NCI-H748 treated with DMSO at 0.1 percent for 48 hours (cell line): ENCODE results near the gene CEP95.
"Not testable (repeated sequence)": the region's sequence is repeated elsewhere in the genome, so short reads cannot be mapped to it uniquely, and the experiment has no call there.

Experiments used
- DNase-seq: peaks from one replicate; lab custom pipeline; 2025; lab: John Stamatoyannopoulos, UW

The CEP95 gene

DNA sequence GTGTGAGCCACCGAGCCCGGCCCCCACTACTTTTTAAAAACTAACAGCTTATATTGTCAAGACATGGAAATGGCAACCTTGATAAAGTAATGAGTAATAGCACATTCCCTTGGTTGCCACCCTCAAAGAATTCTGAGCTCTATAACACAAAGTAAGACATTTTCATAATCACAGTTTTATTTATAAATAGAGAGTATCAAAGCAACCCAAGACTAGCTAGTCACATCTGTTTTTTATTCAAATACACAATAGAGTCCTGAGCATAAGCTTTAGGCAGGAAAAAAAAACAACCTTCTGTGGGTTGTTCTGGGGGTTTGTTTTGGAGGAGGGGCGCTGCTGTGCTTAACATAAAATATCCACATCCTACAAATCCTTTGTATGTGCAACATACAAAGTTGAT is 68.7 kb downstream of the CEP95 start:
- DNase-seq: no peak

DNA sequence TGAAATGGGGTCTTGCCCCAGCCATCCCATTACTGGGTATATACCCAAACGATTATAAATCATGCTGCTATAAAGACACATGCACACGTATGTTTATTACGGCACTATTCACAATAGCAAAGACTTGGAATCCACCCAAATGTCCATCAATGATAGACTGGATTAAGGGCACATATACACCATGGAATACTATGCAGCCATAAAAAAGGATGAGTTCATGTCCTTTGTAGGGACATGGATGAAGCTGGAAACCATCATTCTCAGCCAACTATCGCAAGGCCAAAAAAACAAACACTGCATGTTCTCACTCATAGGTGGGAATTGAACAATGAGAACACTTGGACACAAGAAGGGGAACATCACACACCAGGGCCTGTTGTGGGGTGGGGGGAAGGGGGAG is 70.2 kb downstream of the CEP95 start:
- not testable (repeated sequence) for DNase-seq

DNA sequence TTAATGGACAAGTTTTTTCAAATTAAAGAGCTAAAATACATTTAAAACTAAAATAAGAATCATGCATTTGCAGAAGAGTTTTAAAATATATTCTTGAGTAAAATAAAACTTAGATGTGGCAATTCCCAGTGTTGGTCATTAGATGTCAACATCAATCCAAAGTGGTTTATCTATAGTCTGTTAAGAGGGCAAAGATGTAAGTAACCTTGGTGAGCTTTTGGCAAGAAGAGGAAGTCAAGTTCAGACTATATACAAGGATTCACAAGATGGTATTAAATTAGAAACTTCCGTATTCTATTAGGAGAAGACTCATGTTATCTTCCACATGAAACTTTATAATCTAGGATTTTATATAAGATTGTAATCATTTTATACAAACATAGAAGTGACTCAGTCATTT is 73.1 kb downstream of the CEP95 start:
- no peak for DNase-seq

DNA sequence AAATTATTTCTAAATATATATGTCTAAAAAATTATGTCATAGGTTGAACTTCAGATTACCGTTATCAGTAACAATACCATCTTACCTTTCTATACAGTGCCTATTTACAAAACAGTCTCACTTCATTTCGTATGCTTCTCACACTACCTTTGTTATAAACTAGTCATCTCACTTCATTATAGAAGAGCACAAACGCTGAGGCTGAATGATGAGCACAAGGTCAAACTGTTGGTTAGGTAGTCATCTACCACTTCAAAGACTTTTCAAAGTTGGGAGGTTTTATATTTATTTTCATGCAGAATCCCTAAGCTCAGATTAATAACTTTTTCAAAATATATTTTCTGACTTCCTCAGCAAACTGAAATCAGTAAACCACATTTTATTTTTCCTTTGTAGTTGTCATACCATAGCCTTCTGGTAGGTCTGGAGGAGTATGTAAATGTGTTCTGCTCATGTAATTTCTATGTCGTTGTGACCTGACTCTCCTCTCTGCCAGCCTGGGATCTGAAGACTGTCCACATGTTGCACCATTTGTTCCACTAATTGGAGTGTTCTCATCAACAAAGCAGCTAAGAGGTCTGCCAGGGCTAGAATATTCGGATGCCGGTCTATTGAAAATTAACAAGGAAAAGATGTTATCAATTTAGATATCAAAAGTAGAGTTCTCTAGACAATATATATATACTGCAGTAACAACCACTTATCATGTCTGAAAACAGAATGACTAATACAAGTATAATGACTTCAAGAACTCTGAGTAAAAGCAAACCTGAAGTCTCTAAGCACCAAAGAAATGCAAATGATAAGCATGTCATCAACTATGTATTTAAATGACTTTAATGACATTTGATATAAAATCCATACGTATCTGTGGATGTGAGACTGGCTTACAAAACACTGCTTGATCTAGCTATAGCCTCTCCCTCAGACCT is 73.9 kb downstream of the CEP95 start:
- no peak for DNase-seq

DNA sequence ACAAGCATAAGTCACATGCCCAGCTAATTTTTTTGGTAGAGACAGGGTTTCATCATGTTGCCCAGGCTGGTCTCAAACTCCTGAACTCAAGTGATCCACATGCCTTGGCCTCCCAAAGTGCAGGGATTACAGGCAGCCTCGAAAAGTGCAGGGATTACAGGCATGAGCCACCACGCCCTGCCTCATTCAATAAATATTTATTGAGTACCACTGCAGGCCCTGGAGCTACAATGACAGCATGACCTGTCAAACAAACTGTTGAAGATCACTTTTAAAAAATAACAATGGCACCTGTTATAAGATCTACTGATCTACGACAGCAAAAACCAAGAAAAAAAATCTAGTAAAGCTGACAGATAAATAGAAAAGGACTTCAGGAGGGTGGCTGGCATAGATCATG is 76.3 kb downstream of the CEP95 start:
- no peak for DNase-seq

DNA sequence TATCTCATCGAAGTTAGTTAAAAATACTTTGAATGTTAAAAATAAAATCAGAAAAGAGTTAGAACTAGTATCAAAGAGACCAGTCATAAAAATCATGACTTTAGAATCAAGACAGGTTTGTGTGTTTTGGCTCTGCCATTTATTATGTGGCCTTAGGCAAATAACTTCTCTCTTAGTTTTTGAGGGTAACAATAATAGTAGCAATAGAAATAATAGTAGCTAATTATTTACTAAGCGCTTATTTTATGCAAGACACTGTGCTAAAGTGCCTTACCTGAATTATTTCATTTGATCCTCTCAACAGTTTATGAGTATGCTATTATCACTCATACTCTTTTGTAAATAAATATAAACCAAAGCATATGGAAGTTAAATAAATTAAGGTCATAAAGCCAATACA is 78.4 kb downstream of the CEP95 start:
- no peak for DNase-seq
